HepG2 (cell line): ENCODE results near the gene CYP46A1. TPM values are rescaled to one million over a fixed set of nuclear protein-coding genes. Genes with fewer than 3 reads are reported as not detected.

Experiments
- ATAC-seq: fragments of 200-7000 bp; cut with Tn5 transposase; 3 replicates; pipeline ENCODE4 v1.9.1; 2020; ENCODE audit warnings: mild to moderate bottlenecking, moderate library complexity
- BruUV-seq: library from RNA; stranded (reverse); fragments of 400-500 nt; replicated peaks from 2 replicates; lab custom pipeline; 2021; lab: Mats Ljungman, UMichigan
- CTCF ChIA-PET: fragments of 300-600 bp; formaldehyde crosslinking; extraction: SDS; loops from one replicate; lab custom pipeline; 2021; ENCODE audit warnings: low total read pairs, inconsistent platforms, low intra/inter-chr PET ratio; lab: Yijun Ruan, JAX
- POLR2A ChIA-PET: fragments of 350-600 bp; sonication (Branson Sonifier 250); formaldehyde crosslinking; loops from one replicate; lab custom pipeline; 2020; ENCODE audit warnings: antibody characterized with exemption, inconsistent platforms; lab: Yijun Ruan, JAX
- DNase-seq: peaks from one replicate; pipeline ENCODE4 v3.0.0-alpha.2; 2015; ENCODE audit warnings: low spot score
- FAIRE-seq: peaks from 3 replicates; lab custom pipeline; 2011; peaks lifted over from hg19 to GRCh38; lab: Jason Lieb, UNC
- H2AFZ ChIP-seq: one replicate; pipeline ENCODE4 v1.6.1; 2011; ENCODE audit warnings: low read length, inconsistent platforms
- H3K27ac ChIP-seq: fragments of 300-600 bp; 3 replicates; pipeline ENCODE4 v1.8.0; 2011; ENCODE audit warnings: mixed run types, mild to moderate bottlenecking, mixed read lengths, low read length, inconsistent platforms; ENCODE audit not compliant: insufficient read depth; ENCODE audit errors: extremely low read length
- H3K27me3 ChIP-seq, 2 experiments: fragments of 200-600 bp in 1 of 2; 2 replicates in 1 of 2; 3 replicates in 1 of 2; pipeline versions ENCODE4 v1.6.0 to v1.8.0; 2011; ENCODE audit warnings: low read length in 2 of 2, mild to moderate bottlenecking in 2 of 2, moderate library complexity in 2 of 2, inconsistent platforms in 1 of 2; ENCODE audit not compliant: insufficient read depth in 2 of 2, control insufficient read depth in 1 of 2
- H3K36me3 ChIP-seq, 2 experiments: fragments of 200-600 bp in 1 of 2; replicated peaks in 1 of 2; 2 replicates in 1 of 2; 3 replicates in 1 of 2; pipeline versions ENCODE4 v1.5.1 to v1.8.0; 2011; ENCODE audit warnings: low read length in 2 of 2, inconsistent platforms in 1 of 2; ENCODE audit not compliant: insufficient read depth in 2 of 2, control insufficient read depth in 1 of 2
- H3K4me1 ChIP-seq: 2 replicates; pipeline ENCODE4 v1.5.1; 2012; ENCODE audit warnings: low read length, inconsistent platforms; ENCODE audit not compliant: insufficient read depth
- H3K4me2 ChIP-seq: 2 replicates; pipeline ENCODE4 v1.6.0; 2011; ENCODE audit warnings: low read depth, low read length, inconsistent platforms
- H3K4me3 ChIP-seq, 3 experiments: fragments of 200-600 bp in 1 of 3; sonication (generic), shearing (Covaris generic) in 1 of 3; replicated peaks in 1 of 3; 2 replicates each; pipeline ENCODE4 v1.5.1; 2011 to 2016; ENCODE audit warnings: low read length in 3 of 3, inconsistent platforms in 2 of 3, low read depth in 2 of 3, mild to moderate bottlenecking in 2 of 3, control low read depth in 1 of 3, mixed read lengths in 1 of 3; ENCODE audit not compliant: insufficient read depth in 1 of 3
- H3K79me2 ChIP-seq: one replicate; pipeline ENCODE4 v1.6.1; 2011; ENCODE audit warnings: low read length, inconsistent platforms; ENCODE audit not compliant: insufficient read depth
- H3K9ac ChIP-seq: 2 replicates; pipeline ENCODE4 v1.6.0; 2011; ENCODE audit warnings: mild to moderate bottlenecking, low read depth, low read length, inconsistent platforms; ENCODE audit not compliant: insufficient read depth
- H3K9me3 ChIP-seq: 2 replicates; pipeline ENCODE4 v1.5.1; 2012; ENCODE audit warnings: mild to moderate bottlenecking, low read length
- H4K20me1 ChIP-seq: 2 replicates; pipeline ENCODE4 v1.6.0; 2011; ENCODE audit warnings: inconsistent platforms, mild to moderate bottlenecking, low read length, moderate library complexity; ENCODE audit not compliant: insufficient read depth
- E2F5 ChIP-seq: sonication (generic); formaldehyde crosslinking; conservative IDR thresholded peaks from 2 replicates; pipeline ENCODE4 v1.4.0; 2020; ENCODE audit warnings: missing genetic modification reagents
- PBX3 ChIP-seq: sonication (generic); formaldehyde crosslinking; IDR thresholded peaks from 2 replicates; pipeline ENCODE4 v1.8.1; 2023; ENCODE audit warnings: missing genetic modification reagents, inconsistent platforms, borderline replicate concordance
- REPIN1 ChIP-seq: sonication (generic); formaldehyde crosslinking; IDR thresholded peaks from 2 replicates; pipeline ENCODE4 v1.8.0; 2022; ENCODE audit warnings: missing genetic modification reagents, low read depth, mild to moderate bottlenecking, borderline replicate concordance
- REXO4 ChIP-seq: sonication (generic); formaldehyde crosslinking; IDR thresholded peaks from 2 replicates; pipeline ENCODE4 v1.8.0; 2022; ENCODE audit warnings: missing genetic modification reagents, mild to moderate bottlenecking, borderline replicate concordance
- STAG1 ChIP-seq: sonication (generic); formaldehyde crosslinking; IDR thresholded peaks from 2 replicates; pipeline ENCODE4 v1.4.0; 2020; ENCODE audit warnings: missing genetic modification reagents
- STAT5B ChIP-seq: sonication (generic); formaldehyde crosslinking; IDR thresholded peaks from 2 replicates; pipeline ENCODE4 v1.4.0; 2020; ENCODE audit warnings: missing genetic modification reagents
- TCF12 ChIP-seq, 2 experiments: fragments of 450-650 bp in 1 of 2; sonication (generic) in 1 of 2; formaldehyde crosslinking in 1 of 2; IDR thresholded peaks; 2 replicates each; pipeline versions ENCODE4 v1.6.1 to v1.8.0; 2017 to 2022; ENCODE audit warnings: antibody characterized with exemption in 1 of 2, mild to moderate bottlenecking in 1 of 2, missing genetic modification reagents in 1 of 2, moderate library complexity in 1 of 2
- ZNF772 ChIP-seq: sonication (generic); formaldehyde crosslinking; IDR thresholded peaks from 2 replicates; pipeline ENCODE4 v1.5.0; 2020; ENCODE audit warnings: mild to moderate bottlenecking, missing genetic modification reagents
- ZNF839 ChIP-seq: sonication (generic); formaldehyde crosslinking; IDR thresholded peaks from 2 replicates; pipeline ENCODE4 v1.4.0; 2020; ENCODE audit warnings: missing genetic modification reagents, mild to moderate bottlenecking, borderline replicate concordance
- WGBS: methylation state at CpG from one replicate; pipeline ENCODE4 v1.1.6; 2017; ENCODE audit warnings: low lambda C conversion rate; 5-methylcytosine and 5-hydroxymethylcytosine counted together
- in situ Hi-C: cut with HindIII; loops from 2 replicates; pipeline ENCODE4 v1.10.0; 2017; ENCODE audit warnings: low pct_unique_long_range_greater_than_20kb; ENCODE audit not compliant: extremely low pct_ligation_motif_present
- intact Hi-C: fragments of 100-400 bp; cut with micrococcal nuclease; formaldehyde crosslinking; loops from one replicate; pipeline ENCODE4 v1.10.0; 2022; ENCODE audit not compliant: unreplicated experiment
- polyA plus RNA-seq, 8 experiments: library from polyadenylated mRNA; depleted of rRNA in 3 of 8; stranded (reverse) in 7 of 8; unstranded in 1 of 8; fragments of >200 nt; fragmentation: Illumina TruSeq in 4 of 8; extraction: Trizol in 4 of 8; gene quantifications; 2 replicates each; pipeline versions ENCODE4 v1.2.1 to v1.2.3, GENCODE V29; 2011 to 2016; ENCODE audit warnings: low read depth in 4 of 8, missing spikeins in 1 of 8, mixed read lengths in 1 of 8; ENCODE audit not compliant: insufficient read depth in 1 of 8
- total RNA-seq, 5 experiments: library from RNA; depleted of rRNA; stranded (reverse); fragments of >200 nt; fragmentation: Illumina TruSeq; extraction: Trizol; gene quantifications; 2 replicates each; pipeline ENCODE4 v1.2.3, GENCODE V29; 2016; ENCODE audit warnings: low read depth in 1 of 5

CYP46A1 gene
- total and polyA plus RNA-seq, 2 of the 13 experiments (the other 11 are each of a cell fraction or from before 2014, with no cell fraction given), result not detected

DNA sequence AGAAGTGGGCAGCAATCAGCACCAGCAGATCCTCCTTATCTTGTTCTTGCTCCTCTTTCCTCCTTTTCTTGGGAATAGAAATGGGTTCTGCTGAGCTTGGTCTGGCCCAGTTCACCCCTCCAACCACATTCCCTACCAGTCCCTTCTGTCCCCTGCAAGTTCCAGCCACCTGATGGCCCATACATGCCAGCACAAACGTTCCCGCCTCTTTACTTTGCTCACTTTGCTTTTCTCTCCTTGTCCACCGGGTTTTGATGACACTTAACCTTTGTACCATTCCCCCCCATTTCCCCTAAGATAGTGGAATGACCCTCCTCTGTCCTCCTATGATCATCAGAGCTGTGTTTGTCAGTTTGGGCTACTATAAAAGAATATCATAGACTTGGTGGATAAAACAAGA lies 85.7 kb downstream of the CYP46A1 start (continued):
- TF ChIP-seq ZNF839 (CRISPR knock-in tag) (no peak), REPIN1 (CRISPR knock-in tag) (no peak), ZNF772 (CRISPR knock-in tag) (no peak), STAG1 (CRISPR knock-in tag) (no peak), STAT5B (CRISPR knock-in tag) (no peak), PBX3 (CRISPR knock-in tag) (no peak)

DNA sequence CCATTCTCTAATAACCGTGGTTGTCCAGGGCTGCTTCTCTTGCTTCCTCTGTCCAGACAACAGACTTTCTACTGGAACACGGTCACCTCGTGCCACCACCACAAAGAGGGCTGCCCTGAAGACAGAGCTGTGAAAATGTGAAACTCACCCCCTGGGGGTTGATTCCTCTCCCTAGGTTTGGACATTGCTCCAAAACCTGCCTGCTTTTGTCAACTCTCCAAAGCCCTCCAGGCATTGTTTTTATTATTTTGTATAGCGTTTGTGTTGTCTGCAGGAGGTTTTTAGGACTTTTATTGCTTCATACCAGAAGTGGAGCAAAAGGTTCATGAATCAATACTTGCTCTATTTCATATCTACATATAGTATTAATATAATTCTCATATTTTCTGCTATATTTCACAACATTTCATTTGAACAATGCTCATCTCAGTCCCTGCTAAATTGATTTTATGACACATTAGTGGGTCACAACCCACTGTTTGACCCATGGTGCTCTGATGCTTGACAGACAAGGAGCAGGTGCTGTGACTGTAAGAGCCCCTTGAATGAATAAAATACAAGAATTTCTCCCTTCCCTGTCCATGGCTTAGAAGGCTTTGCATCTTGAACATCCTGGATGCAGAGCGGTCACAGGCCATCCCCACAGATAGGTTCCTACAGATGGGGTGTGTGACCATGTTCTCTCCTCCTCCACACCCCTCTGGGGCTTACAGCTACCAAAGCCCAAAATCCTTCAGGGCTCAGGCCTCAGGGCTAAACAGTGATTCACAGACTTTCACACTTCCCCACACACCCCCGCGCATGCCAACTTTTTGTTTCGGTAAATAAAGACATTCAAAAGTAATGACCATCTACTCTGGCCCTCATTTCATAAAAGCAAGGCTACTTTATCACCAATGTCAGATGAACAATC lies 88.5 kb downstream of the CYP46A1 start:
- in situ Hi-C loops (no loop called here), intact Hi-C loops (no loop called here)
- no peak overlapping the region for H3K9ac ChIP-seq
- H4K20me1 ChIP-seq, result no peaks in the 10 kb centered on the region
- H3K4me2 ChIP-seq, result no peak overlapping the region
- ChIA-PET CTCF (no interaction called here), POLR2A (no interaction called here)
- DNase-seq, result no peak
- BruUV-seq, result no TSS peak
- no peak overlapping the region for H2AFZ ChIP-seq
- H3K79me2 ChIP-seq, result no peaks in the 10 kb centered on the region
- FAIRE-seq, result no peak
- ATAC-seq, result no peak
- H3K4me1 ChIP-seq, result no peaks in the 10 kb centered on the region
- TF ChIP-seq STAT5B (CRISPR knock-in tag) (no peak), E2F5 (CRISPR knock-in tag) (no peak), REXO4 (CRISPR knock-in tag) (no peak), TCF12 (IDR thresholded peaks at IDR 0.05) (no peak), TCF12 (CRISPR knock-in tag; IDR thresholded peaks at IDR 0.05) (no peak)
- H3K27me3 ChIP-seq, result peaks cover 0 to 11% of the 10 kb centered on the region in 2 experiments; a peak in 3 of 5 replicates
- no peak overlapping the region for H3K27ac ChIP-seq
- no peaks in the 10 kb centered on the region for H3K9me3 ChIP-seq
- no peaks in the 10 kb centered on the region for H3K36me3 ChIP-seq
- no peak overlapping the region for H3K4me3 ChIP-seq
- WGBS, result 46% methylated on average over 8 of the region's 8 CpGs
